ENCODE results near the gene NUDC.

The NUDC gene

DNA sequence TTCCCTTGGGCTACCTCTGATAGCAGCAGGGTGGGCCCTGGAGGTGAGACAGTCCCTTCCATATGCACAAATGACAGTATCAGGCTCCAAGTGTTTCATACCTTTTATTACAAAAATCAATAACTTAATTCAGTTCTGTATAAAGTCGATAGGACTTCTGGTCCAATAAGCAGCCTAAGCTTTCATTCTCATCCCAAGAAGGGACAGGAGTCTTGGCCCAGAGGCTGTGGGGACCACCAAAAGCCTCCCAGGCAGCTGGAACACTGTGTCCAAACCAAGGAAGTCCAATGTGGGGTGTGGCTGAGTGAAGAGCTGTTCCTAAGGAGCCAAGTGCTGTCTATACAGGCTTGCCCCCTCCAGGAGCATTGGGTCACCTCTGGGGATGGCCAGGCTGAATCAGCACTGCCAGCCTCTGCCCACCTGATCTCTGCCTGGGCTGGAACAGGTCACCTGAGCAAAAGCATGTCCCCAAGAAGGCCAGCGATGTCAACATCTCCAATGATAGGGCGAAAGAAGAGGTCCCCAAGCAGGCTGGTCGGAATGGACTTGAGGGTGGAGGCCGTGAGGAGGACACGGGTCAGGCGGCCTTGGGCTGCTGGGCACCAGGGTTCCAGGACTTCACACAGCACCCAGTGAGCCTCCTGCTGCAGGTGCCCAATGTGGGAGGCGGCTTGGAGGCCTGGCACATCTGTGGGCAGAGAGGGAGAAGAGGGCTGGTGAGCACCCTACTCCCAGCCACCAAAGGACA is 10.0 kb upstream of the NUDC start:
- H3K4me3 ChIP-seq (ENCODE audit: low read length): no peak overlapping the region
- no peak for DNase-seq (ENCODE audit: low read depth)
- TF ChIP-seq, protein P1, sequence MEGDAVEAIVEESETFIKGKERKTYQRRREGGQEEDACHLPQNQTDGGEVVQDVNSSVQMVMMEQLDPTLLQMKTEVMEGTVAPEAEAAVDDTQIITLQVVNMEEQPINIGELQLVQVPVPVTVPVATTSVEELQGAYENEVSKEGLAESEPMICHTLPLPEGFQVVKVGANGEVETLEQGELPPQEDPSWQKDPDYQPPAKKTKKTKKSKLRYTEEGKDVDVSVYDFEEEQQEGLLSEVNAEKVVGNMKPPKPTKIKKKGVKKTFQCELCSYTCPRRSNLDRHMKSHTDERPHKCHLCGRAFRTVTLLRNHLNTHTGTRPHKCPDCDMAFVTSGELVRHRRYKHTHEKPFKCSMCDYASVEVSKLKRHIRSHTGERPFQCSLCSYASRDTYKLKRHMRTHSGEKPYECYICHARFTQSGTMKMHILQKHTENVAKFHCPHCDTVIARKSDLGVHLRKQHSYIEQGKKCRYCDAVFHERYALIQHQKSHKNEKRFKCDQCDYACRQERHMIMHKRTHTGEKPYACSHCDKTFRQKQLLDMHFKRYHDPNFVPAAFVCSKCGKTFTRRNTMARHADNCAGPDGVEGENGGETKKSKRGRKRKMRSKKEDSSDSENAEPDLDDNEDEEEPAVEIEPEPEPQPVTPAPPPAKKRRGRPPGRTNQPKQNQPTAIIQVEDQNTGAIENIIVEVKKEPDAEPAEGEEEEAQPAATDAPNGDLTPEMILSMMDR (IDR thresholded peaks at IDR 0.05; ENCODE audit: insufficient read depth, low read depth, low read length, missing control alignments): no peak

DNA sequence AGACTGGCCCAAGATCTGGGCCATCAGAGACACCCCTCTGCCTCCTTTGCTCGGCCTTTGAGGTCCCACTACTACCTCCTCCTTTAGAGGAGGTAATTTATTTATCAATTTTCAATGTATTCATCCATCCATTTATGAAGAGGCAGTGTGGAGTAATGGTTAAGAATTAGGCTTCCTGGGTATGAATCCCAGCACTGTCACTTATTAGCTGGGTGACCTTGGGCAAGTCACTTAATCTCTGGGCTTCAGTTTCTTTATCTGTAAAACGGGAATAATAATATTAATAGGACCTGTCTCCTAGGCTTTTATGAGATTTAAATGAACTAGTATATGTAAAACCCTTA is 9.4 kb upstream of the NUDC start:
- TF ChIP-seq, protein P1 (IDR thresholded peaks at IDR 0.05; ENCODE audit: insufficient read depth, low read depth, low read length, missing control alignments): no peak
- no peak overlapping the region for H3K4me3 ChIP-seq (ENCODE audit: low read length)
- DNase-seq (ENCODE audit: low read depth): no peak

DNA sequence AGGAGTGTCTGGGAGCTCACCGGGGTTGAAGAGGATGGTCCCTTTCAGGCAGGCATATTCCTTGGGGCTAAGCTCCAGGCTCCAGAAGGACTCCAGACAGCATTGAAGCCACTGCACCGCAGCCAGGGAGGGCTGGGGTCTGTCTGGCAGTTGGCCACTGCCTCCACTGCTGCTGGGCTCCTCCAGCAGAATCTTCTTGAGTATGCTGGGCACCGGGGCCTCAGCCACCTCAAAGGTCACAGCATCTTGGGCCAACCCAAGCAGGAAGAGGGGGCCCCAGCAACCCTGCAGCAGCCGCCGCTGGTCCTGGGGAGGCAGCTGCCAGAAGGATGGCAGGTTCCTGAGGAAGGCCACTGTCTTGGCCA is 8.2 kb upstream of the NUDC start:
- no peak overlapping the region for H3K4me3 ChIP-seq (ENCODE audit: low read length)
- TF ChIP-seq, protein P1 (IDR thresholded peaks at IDR 0.05; ENCODE audit: insufficient read depth, low read depth, low read length, missing control alignments): no peak

DNA sequence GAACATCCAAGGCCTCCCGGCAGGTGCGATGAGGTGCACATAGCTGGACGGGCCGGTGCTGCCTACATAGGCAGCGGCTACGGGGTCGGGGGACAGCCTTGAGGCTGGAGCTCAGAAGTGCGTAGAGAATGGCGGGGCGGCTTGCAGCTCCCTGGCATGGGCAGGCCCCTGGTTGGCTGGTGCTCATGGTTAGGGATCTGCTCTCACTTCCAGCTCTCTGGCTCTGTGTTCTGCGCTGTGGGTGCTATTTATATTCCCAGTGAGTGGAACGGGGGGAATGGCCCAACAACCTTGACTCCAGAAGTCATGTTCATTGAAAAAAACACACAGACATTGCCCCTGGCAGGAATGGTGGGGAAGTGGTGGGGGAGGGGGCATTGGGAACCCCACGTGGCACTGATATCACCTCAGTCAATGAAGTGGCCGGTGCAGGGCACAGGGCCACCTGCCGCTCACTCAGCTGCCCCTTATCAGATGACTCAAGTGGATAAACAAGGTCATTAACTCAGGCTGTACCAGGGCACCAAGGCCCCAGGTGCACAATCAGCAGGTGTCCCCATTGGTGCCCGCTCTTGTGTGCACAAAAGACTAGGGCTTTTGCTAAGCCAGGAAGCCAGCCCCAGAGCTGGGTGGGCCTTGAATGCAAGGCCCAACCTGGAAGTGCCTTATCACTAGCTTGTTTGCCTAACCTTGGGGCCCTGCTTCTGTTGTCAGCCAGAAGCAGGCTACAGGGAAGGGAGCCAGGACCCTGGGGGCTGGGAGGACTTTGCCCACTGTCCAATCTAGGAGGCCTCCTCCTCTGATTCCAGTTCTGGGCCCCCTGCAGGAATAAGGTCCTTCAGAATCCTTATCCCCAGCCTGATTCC is 7.6 kb upstream of the NUDC start, which contains the start of gene NR0B2:
TSS of gene NR0B2 (minus strand) at position 222 of the 866 bp plus-strand sequence. CDS start at position 187, 35 bp downstream.
- TF ChIP-seq, protein P1 (IDR thresholded peaks at IDR 0.05; ENCODE audit: insufficient read depth, low read depth, low read length, missing control alignments): no peak
- no peak within 1 kb of the TSS for H3K4me3 ChIP-seq (ENCODE audit: low read length)
- no peak for DNase-seq (ENCODE audit: low read depth)

More for the DNA sequence above, 8.2 kb upstream of the NUDC start:
- DNase-seq (ENCODE audit: low read depth): no peak

DNA sequence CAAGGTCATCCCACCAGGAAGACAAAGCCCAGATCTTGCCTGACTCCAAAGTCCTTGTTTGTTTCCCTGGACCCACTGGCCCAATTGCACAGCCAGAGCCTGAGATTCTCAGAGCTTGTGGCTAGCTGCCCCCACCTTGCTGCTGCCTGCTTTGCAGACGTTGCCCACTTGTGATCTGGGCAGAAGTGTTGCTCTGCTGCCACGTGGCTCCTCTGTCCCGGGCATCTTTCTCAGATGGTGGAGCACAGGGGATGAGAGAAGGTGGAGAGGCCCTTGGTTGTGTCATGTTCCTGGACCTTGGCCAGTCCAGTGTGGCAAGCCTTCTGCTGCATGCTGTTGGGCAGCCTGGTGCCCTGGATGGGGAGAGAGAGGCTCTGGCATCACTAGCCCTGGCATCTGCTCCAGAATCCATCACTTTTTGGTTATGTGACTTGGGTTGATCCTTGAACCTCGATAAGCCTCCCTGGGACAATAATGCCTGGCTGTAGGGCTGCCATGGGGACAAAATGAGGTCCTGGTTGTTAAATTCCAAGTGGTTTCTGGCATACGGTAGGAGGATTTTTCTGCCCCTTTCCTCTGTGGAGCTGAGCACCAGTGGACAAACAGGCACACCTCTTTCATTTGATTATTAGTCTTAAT is 6.2 kb upstream of the NUDC start:
- no peak overlapping the region for H3K4me3 ChIP-seq (ENCODE audit: low read length)
- no peak for DNase-seq (ENCODE audit: low read depth)
- TF ChIP-seq, protein P1 (IDR thresholded peaks at IDR 0.05; ENCODE audit: insufficient read depth, low read depth, low read length, missing control alignments): no peak

DNA sequence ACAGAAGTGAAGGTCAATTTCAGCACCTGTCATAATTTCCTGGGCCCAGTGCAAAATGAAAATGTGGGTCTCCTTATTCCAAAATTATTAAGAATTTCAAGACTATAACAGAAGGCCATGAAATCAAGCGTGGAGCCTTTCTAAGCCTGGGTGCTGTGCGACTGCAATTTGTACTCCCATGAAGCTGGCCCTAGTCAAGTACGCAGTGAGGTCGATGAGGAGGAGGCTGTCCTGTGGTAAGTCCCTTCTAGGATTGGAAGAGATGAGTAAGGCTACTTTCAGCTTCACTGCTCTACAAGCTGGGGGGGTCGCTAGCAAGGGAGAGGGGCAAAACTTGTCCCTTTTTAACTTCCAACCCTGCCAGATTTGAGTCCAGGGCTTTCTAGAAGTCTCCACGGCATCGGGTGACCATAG is 410 bp upstream of the NUDC start:
- DNase-seq (ENCODE audit: low read depth): no peak
- TF ChIP-seq, protein P1 (IDR thresholded peaks at IDR 0.05; ENCODE audit: insufficient read depth, low read depth, low read length, missing control alignments): no peak

More for the DNA sequence above, 410 bp upstream of the NUDC start:
- peak overlapping the region; percentile 78 for H3K4me3 ChIP-seq (ENCODE audit: low read length)

All from epithelial cell of esophagus (primary cell).